KOPT-K1 (cell line): ENCODE measurements around the gene ROR2.

Experiments used
- H3K27ac ChIP-seq: fragments of 200-600 bp; sonication (generic); 2 replicates; pipeline ENCODE4 v1.5.1; 2016; ENCODE audit warnings: antibody characterized with exemption, mild to moderate bottlenecking, low read depth, low read length; ENCODE audit not compliant: poor library complexity, severe bottlenecking
- H3K36me3 ChIP-seq: fragments of 200-600 bp; sonication (generic); 2 replicates; pipeline ENCODE4 v1.5.1; 2017; ENCODE audit warnings: antibody characterized with exemption, mild to moderate bottlenecking, low read length, moderate library complexity; ENCODE audit not compliant: insufficient read depth
- H3K9me3 ChIP-seq: fragments of 200-600 bp; sonication (generic); 2 replicates; pipeline ENCODE4 v1.5.1; 2017; ENCODE audit warnings: antibody characterized with exemption, low read length, mild to moderate bottlenecking; ENCODE audit not compliant: insufficient read depth, poor library complexity, severe bottlenecking

ROR2 gene

DNA sequence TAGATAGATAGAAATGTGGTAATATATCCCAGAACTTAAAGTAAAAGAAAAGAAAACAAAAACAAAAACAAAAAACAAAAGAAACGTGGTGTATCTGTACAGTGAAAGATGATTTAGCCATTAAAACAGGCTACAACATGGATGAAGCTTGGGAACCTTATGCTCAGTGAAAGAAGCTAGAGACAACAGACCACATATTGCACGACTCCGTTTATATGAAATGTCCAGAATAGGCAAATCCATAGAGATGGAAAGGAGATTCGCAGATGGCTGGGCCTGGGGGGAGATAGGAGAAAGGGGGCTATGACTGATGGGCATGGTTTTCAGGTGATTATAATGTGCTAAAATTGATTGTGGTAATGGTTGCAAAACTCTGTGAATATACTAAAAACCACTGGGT, 86.6 kb downstream of the ROR2 start:
- no peaks in the 10 kb centered on the region for H3K9me3 ChIP-seq
- no peaks in the 10 kb centered on the region for H3K36me3 ChIP-seq
- H3K27ac ChIP-seq = no peak overlapping the region

DNA sequence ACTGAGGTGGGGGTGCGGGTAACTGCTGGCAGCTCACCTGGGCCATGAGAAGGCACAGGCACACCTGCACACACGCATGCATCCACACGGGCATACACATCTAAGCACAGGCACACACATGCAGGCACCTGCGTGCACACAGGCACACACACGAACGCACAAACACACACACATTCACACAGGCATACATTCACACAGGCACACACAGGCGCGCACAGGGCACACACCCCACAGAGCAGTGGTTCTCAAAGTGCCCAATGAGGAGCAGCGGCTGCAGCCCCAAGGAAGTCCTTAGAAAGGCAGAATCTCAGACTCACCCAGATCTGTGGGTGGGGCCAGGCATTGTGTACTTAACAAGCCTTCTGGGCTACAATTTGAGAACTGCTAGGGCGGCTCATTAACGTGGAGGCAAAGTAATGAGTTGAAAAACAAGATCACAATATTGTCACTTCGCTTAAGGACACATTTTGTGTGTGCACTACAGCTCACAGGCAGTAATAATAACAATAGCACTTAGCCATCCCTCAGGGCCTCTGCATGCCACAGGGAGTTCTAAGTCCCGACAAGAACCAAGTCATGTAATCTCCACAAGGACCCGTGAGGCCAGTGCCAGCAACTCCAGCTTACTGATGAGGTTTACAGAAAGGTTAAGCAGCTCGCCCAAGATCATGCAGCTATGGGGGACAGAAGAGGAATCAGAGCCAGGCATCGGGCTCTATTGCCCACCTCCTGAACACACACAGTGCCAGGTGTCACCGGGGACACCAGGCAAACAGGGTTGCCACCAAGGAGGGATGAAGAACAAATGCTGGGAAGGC, 91.6 kb downstream of the ROR2 start:
- Histone ChIP-seq H3K27ac (no peak overlapping the region), H3K9me3 (no peaks in the 10 kb centered on the region), H3K36me3 (no peaks in the 10 kb centered on the region)

DNA sequence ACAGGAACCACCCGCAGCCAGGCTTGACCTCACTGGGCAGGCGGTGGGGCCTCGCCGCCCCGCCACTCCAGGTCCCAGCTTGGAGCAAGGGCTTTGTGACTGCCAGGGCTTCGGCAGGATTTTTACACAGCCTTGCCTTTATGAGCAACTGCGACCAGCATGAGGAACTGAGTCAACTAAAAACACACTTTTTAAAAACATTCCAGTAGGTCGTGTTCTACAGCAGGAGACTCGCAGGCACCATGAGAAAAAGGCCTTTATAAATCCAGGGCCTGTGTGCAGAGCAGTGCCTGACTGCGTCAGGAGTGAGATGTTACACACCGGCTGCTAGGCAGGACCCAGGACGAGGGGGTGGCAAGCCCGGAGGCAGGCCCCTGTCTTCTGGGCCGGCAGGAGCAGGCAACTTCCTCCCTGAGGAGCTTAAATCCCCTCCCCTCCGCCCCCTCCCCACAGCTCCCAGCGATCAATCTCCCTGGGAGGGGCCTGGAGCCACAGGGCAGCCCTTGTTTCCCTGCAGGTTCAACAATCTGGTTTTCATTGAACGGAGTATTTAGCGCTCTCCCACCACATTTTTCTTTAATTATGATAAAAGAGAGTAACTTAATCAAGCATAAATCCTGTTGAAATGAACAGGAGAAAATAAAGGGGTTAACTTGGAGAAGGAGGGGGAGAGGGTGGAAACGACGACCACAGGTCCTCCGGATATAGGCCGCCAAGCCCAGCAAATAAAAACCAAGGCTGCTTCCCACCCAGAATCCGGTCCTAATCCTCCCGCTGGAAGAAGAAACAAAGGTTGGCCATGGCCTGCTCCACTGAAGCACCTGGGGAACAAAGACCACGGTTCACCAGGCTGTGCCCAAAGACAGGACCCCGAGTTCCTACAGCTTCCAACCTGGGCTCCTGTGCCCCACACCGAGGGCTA, 92.5 kb downstream of the ROR2 start:
- Histone ChIP-seq H3K36me3 (no peaks in the 10 kb centered on the region), H3K9me3 (no peaks in the 10 kb centered on the region), H3K27ac (no peak overlapping the region)

DNA sequence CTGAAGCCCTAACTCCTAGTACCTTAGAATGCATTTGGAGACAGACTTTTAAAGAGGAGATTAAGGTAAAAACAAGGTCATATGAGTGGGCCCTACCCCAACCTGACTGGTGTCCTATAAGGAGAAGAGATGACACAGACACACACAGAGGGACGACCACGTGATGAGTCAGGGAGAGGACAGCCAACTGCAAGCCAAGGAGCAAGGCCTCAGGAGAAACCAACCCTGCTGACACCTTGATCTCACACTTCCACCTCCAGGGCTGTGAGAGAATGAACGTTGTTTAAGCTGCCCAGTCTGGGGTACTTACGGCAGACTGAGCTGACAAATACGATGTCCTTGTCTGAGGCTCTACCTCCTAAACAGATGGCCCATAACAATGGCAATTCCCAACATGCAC, 93.6 kb downstream of the ROR2 start:
- no peak overlapping the region for H3K27ac ChIP-seq
- no peaks in the 10 kb centered on the region for H3K36me3 ChIP-seq

DNA sequence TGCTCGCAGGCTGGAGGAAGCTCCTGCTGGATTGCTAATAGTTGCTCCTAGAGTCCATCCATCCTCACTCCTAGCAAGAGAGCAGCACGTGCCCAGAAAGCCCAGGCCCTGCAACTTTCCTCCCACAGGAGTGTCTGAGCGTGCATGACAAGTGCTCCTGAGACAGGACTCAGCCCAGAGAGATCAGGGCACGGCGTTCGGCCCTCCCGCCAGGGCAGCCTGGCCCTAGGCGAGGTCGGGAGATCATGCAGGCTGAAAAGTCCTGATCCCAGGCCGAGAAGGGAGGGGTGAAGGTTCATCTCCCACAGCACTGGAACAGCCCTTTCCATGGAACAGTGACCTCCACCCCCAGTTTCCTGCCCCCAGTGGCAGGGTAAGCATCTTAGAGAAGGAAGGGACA, 94.8 kb downstream of the ROR2 start:
- Histone ChIP-seq H3K9me3 (no peaks in the 10 kb centered on the region), H3K27ac (no peak overlapping the region), H3K36me3 (no peaks in the 10 kb centered on the region)

More for the DNA sequence above, 93.6 kb downstream of the ROR2 start:
- no peaks in the 10 kb centered on the region for H3K9me3 ChIP-seq

DNA sequence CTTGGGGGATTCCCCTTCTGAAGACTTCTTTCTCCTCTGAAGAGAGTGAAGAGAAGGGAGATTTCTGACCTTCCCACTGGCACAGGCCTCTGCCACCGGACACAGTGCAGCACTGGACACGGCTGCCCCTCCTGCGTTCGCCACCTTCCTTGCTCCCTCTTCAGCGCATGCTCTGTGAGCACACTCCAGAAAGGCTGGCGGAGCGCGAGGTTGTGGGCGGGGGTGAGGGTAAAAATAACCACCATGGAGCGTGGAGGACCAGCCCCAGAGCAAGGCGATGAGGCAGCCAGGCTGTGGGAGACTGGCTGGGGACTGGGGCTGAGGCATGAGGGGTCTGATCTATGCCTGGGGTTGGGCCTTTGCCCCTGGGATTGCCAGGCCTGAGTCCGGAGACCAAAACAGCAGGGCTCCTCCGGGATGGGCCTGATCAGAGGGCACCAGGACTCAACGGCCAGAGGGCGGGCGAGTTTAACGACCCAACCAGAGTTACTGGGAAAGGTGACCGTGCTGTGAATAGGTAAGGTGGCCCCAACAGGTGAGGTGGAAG, 97.2 kb downstream of the ROR2 start:
- Histone ChIP-seq H3K27ac (no peak overlapping the region), H3K9me3 (no peaks in the 10 kb centered on the region), H3K36me3 (no peaks in the 10 kb centered on the region)

DNA sequence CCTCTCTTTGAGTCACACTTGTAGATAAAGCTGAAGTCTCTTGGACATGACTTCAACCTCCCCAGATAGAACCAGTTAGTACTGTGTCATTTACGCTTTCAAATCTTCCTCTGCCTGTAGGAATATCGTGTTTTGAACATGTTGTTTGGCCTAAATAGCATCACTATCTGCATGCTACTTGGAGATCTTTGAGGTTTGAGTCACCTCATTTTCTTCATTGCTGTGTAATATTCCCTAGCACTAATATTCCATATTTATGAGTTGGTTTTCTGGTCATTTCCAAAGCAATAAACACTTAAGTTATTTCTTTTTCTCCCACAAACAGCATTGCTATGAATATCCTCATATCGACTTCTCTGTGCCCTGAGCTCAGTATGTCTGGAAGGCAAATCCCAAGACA, 100.3 kb downstream of the ROR2 start:
- Histone ChIP-seq H3K36me3 (no peaks in the 10 kb centered on the region), H3K9me3 (no peaks in the 10 kb centered on the region), H3K27ac (no peak overlapping the region)

DNA sequence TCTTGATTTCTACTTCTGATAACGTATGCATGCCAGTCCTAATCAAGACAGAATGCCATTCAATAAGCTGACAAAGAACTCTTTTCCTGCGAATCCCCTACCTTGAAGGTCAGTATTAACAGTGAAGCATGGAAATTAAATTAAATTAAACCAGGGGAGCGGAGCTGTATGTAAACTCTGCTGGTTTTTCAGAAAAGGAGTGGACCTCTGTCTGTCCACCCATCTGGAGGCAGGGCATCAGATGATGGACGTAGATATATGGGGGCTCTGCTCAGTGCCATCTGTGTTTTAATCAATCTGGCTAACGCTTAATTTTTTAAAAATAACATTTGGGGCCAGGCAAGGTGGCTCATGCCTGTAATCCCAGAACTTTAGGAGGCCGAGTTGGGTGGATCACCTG, 101.9 kb downstream of the ROR2 start:
- Histone ChIP-seq H3K36me3 (no peaks in the 10 kb centered on the region), H3K27ac (no peak overlapping the region), H3K9me3 (no peaks in the 10 kb centered on the region)

DNA sequence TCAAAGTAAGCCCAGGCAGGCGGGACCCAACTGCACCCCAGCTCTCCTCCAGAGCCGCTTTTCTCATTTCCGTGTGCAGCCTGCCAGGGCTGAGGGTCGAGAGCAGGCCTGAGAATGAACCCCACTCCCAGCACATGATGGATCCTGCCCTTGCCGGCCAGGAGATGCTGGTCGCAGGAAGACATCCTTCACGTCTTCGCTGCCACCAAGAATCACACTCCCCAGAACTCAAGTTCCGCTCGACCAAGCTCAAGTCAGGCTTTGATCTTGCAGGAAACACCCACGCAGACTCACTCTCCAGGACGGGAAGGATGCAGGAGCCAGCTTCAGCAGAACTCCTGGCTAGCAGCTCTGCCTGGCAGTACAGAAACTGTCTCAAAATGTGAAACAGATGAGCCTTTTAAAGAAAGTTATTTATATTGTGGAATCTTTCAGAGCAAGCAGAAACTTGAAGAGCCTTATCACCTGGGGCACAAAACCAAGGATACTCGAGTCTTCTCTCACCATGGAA, 102.4 kb downstream of the ROR2 start:
- no peak overlapping the region for H3K27ac ChIP-seq
- no peaks in the 10 kb centered on the region for H3K36me3 ChIP-seq
- H3K9me3 ChIP-seq = no peaks in the 10 kb centered on the region

DNA sequence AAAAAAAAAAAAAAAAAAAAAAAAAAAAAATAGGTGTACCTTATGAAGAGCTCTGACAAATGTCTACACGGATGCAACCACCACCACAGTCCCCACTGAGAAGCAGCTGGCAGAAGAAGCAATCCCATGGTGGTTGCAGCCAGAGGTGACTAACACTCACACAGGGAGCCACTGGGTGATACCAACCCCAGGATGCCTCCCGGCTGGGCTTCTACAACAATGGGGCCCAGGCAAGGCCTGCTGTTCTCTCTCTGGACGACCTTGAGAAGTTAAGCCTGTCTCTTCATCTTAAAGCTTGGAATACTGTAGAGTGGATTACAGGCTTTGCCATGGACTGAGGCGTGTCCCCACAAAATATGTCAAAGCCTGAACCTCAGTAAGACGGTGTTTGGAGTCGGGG, 104.1 kb downstream of the ROR2 start:
- Histone ChIP-seq H3K27ac (no peak overlapping the region), H3K36me3 (no peaks in the 10 kb centered on the region), H3K9me3 (no peaks in the 10 kb centered on the region)

DNA sequence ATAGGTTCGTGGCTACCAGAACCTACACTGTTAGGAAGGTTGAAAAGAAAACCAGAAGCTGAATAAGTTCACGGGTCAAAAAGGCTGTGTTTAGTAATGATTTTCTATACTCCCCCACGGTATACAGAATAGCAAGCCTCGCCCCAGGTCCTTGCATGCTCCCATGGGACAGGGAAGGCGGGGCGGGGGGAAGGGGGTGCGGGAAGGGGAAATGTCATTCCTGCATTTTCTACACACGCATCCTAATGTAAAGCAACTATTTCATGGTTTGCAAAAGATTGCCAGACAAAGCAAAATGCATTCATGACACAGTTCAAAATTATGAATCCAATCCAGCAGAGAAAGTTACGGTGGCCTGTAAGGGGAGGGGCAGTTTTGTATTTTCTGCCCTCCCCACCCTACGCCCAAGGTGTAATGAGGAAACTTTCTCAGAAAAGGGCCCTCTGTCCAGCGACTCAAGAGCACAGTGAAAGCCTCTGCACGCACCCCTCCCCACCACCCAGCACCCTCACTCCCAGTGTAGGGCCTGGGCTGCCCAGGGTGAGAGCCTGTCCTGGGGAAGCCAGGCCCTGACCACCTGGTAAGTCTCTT, 105.2 kb downstream of the ROR2 start:
- no peaks in the 10 kb centered on the region for H3K36me3 ChIP-seq
- H3K27ac ChIP-seq = no peak overlapping the region
- no peaks in the 10 kb centered on the region for H3K9me3 ChIP-seq

DNA sequence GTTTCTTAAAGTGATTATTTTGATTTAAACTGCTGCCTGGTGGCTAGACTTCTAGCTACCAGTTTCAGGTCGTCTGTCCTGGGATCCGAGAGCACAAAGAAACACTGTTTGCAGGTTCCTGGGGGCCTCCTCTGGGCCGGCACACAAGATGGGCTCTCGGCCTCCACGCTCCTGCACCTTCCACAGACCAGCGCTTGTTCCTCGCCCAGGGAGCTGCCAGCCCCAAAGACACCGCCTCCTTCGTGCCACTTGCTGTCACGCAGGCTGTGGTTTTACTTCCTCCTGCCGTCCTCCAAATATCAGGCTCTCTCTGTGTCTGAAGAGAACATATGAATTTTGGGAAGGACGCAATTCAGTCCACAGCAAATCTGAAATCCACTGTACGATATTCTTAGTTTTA, 105.8 kb downstream of the ROR2 start:
- H3K9me3 ChIP-seq = no peaks in the 10 kb centered on the region
- H3K36me3 ChIP-seq = no peaks in the 10 kb centered on the region
- H3K27ac ChIP-seq = no peak overlapping the region

DNA sequence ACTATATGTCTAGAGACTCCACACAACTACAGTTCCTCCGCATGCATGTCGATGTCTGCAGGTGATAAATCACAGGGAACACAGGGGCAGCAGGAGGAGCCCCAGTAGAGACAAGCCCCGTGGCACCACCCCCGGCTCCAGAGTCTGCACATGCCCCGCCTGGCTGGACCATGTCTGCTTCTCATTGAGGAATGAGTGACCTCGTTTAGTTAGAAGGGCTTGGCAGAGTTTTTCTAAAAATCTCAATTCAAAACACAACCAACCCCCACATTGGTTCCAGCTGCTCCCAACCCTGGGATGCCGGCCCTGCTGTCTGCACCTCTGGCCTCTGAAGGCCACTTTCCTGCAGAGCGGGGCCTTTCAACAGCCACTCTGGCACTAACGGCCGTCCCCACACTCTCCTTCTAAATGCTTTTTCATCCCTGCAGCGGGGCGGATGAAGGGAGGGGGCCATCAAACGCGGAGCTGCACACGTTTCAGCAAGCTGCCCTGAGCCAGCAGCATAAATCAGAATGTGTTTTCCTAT, 106.3 kb downstream of the ROR2 start:
- H3K27ac ChIP-seq = no peak overlapping the region
- no peaks in the 10 kb centered on the region for H3K36me3 ChIP-seq
- no peaks in the 10 kb centered on the region for H3K9me3 ChIP-seq

DNA sequence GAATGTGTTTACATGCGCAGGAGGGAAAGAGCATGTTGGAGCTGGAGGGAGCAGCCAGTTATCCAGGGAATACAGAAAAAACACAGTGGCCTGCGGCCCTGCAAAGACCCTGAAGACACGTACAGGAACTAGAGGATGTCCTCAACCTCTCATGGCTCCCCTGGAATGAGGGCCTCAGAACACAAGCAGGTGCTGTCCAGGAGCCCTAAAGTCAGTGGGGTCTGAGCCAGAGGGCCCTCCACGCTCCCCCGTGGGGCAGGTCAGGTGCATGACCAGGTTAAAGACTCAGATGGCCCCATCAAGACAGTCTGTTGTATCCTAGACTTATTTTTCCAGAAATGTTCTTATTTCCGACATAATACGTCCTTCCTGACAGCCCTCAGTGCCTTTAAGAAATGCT, 106.9 kb downstream of the ROR2 start:
- Histone ChIP-seq H3K9me3 (no peaks in the 10 kb centered on the region), H3K27ac (no peak overlapping the region), H3K36me3 (no peaks in the 10 kb centered on the region)
